Ishikawa (cell line): Measurements from ENCODE around the gene PRPF19.

Source experiments
- CEBPB ChIP-seq: IDR thresholded peaks from 2 replicates; pipeline ENCODE4 v1.6.1; 2012
- CREB1 ChIP-seq: IDR thresholded peaks from 2 replicates; pipeline ENCODE4 v1.6.1; 2012; ENCODE audit warnings: low read depth
- EGR1 ChIP-seq: IDR thresholded peaks from 2 replicates; pipeline ENCODE4 v1.6.1; 2012
- EP300 ChIP-seq: IDR thresholded peaks from 2 replicates; pipeline ENCODE4 v1.6.1; 2012; ENCODE audit warnings: borderline replicate concordance
- FOXM1 ChIP-seq: IDR thresholded peaks from 2 replicates; pipeline ENCODE4 v1.6.1; 2012; ENCODE audit warnings: low read depth, borderline replicate concordance
- NFIC ChIP-seq: IDR thresholded peaks from 2 replicates; pipeline ENCODE4 v1.6.1; 2012
- RAD21 ChIP-seq: IDR thresholded peaks from 2 replicates; pipeline ENCODE4 v1.6.1; 2012; ENCODE audit warnings: low read depth
- TAF1 ChIP-seq: IDR thresholded peaks from 2 replicates; pipeline ENCODE4 v1.6.1; 2012; ENCODE audit warnings: low read depth, mild to moderate bottlenecking
- TCF12 ChIP-seq: IDR thresholded peaks from 2 replicates; pipeline ENCODE4 v1.6.1; 2012; ENCODE audit warnings: low read depth
- TEAD4 ChIP-seq: IDR thresholded peaks from 2 replicates; pipeline ENCODE4 v1.6.1; 2012
- YY1 ChIP-seq: IDR thresholded peaks from 2 replicates; pipeline ENCODE4 v1.6.1; 2012; ENCODE audit warnings: low read depth
- ZBTB7A ChIP-seq: IDR thresholded peaks from 2 replicates; pipeline ENCODE4 v1.6.1; 2012; ENCODE audit warnings: low read depth
- TF ChIP-seq, protein P1 (sequence below): IDR thresholded peaks from 2 replicates; pipeline ENCODE4 v1.6.1; 2012
- TF ChIP-seq, protein P2 (sequence below): IDR thresholded peaks from 2 replicates; pipeline ENCODE4 v1.6.1; 2012; ENCODE audit warnings: low read depth, mild to moderate bottlenecking
- TF ChIP-seq, protein P3 (sequence below): IDR thresholded peaks from 2 replicates; pipeline ENCODE4 v1.6.1; 2012

PRPF19 gene

GRCh38 chr11:60905047-60905446 is 1.3 kb downstream of the PRPF19 start:
- TF ChIP-seq, protein P1, sequence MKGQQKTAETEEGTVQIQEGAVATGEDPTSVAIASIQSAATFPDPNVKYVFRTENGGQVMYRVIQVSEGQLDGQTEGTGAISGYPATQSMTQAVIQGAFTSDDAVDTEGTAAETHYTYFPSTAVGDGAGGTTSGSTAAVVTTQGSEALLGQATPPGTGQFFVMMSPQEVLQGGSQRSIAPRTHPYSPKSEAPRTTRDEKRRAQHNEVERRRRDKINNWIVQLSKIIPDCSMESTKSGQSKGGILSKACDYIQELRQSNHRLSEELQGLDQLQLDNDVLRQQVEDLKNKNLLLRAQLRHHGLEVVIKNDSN = no peak
- TF ChIP-seq EGR1 = no peak
- TF ChIP-seq RAD21 = no peak
- TF ChIP-seq, protein P2, sequence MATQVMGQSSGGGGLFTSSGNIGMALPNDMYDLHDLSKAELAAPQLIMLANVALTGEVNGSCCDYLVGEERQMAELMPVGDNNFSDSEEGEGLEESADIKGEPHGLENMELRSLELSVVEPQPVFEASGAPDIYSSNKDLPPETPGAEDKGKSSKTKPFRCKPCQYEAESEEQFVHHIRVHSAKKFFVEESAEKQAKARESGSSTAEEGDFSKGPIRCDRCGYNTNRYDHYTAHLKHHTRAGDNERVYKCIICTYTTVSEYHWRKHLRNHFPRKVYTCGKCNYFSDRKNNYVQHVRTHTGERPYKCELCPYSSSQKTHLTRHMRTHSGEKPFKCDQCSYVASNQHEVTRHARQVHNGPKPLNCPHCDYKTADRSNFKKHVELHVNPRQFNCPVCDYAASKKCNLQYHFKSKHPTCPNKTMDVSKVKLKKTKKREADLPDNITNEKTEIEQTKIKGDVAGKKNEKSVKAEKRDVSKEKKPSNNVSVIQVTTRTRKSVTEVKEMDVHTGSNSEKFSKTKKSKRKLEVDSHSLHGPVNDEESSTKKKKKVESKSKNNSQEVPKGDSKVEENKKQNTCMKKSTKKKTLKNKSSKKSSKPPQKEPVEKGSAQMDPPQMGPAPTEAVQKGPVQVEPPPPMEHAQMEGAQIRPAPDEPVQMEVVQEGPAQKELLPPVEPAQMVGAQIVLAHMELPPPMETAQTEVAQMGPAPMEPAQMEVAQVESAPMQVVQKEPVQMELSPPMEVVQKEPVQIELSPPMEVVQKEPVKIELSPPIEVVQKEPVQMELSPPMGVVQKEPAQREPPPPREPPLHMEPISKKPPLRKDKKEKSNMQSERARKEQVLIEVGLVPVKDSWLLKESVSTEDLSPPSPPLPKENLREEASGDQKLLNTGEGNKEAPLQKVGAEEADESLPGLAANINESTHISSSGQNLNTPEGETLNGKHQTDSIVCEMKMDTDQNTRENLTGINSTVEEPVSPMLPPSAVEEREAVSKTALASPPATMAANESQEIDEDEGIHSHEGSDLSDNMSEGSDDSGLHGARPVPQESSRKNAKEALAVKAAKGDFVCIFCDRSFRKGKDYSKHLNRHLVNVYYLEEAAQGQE = no peak
- no peak for TF ChIP-seq CREB1
- TF ChIP-seq, protein P3, sequence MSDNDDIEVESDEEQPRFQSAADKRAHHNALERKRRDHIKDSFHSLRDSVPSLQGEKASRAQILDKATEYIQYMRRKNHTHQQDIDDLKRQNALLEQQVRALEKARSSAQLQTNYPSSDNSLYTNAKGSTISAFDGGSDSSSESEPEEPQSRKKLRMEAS = no peak
- no peak for TF ChIP-seq NFIC
- no peak for TF ChIP-seq CEBPB
- no peak for TF ChIP-seq EP300
- no peak for TF ChIP-seq FOXM1
- TF ChIP-seq TCF12 = no peak
- TF ChIP-seq TAF1 = no peak
- no peak for TF ChIP-seq TEAD4
- TF ChIP-seq ZBTB7A = no peak
- TF ChIP-seq YY1 = no peak

- no peak for TF ChIP-seq NFIC
- no peak for TF ChIP-seq EP300
- no peak for TF ChIP-seq CREB1
- TF ChIP-seq, protein P3 = no peak
- TF ChIP-seq YY1 = no peak
- no peak for TF ChIP-seq EGR1
- no peak for TF ChIP-seq CEBPB
- no peak for TF ChIP-seq FOXM1
- no peak for TF ChIP-seq TEAD4
- no peak for TF ChIP-seq TAF1
- TF ChIP-seq, protein P1 = no peak
- TF ChIP-seq ZBTB7A = no peak
- TF ChIP-seq TCF12 = no peak
- TF ChIP-seq, protein P2 = no peak
- no peak for TF ChIP-seq RAD21
Observed at GRCh38 chr11:60902625-60903024, 3.8 kb downstream of the PRPF19 start.

DNA sequence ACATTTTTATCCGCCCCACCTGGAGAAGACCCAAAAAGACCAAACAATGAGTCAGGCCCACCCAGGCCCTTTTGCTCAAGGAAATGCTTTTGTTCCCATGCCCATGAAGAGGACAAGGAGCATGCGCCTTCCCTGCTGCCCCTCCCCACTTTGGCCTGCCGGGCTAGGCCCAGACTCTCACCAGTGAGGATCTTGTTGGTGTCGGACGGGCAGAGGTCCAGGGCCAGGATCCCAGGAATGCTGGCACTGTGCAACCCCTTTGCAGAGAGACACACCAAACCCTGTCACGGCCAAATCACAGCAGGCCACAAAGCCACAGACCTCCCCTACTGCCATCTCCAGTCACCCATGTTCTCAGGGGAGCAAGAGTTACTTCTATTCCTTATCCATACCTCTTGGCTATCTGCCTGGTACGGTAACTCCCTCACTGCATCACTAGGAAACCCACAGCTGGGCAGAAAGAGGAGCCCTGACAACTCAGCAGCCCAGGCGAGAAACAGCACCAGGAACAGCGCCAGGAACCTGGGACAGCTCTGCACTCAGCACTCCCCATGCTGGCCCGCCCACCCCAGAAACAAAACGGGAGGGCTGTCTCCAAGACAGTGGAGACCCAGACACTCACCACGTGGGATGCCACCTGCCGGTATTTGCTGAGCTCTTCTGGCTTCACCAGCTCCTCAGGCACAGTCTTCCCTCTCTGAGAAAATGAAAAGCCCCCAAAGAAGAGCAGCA is 5.5 kb downstream of the PRPF19 start:
- TF ChIP-seq, protein P2 = peak; percentile 46; the same call in 1 of the 2 replicates
- no peak for TF ChIP-seq CREB1
- TF ChIP-seq RAD21 = no peak

DNA sequence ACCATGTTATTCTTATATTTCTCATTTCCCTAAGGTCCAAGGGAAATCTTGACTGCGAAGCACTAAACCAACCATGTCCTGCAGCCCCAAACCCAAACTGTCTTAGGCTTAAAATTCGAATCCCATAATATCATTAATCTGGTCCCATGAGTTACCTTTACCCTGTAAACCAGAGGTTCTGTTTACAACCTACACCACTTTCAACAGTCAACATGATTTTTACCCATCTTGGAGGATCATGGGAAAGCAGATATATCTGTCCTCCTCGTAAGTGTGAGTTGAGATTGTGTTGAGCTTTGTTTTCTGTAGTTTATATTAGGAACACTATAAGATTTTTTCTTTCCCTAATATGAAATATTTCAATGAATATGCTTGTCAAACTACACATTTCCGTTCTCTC is 6.4 kb downstream of the PRPF19 start:
- TF ChIP-seq FOXM1 = no peak
